ENCODE measurements around the gene MGP.

Gene MGP

GRCh38 chr12:14915736-14916135 lies 30.1 kb upstream of the MGP start:
- H3K4me3 ChIP-seq (replicated peaks; ENCODE audit: low read depth, low read length) = no peak overlapping the region
- TF ChIP-seq, protein P1, sequence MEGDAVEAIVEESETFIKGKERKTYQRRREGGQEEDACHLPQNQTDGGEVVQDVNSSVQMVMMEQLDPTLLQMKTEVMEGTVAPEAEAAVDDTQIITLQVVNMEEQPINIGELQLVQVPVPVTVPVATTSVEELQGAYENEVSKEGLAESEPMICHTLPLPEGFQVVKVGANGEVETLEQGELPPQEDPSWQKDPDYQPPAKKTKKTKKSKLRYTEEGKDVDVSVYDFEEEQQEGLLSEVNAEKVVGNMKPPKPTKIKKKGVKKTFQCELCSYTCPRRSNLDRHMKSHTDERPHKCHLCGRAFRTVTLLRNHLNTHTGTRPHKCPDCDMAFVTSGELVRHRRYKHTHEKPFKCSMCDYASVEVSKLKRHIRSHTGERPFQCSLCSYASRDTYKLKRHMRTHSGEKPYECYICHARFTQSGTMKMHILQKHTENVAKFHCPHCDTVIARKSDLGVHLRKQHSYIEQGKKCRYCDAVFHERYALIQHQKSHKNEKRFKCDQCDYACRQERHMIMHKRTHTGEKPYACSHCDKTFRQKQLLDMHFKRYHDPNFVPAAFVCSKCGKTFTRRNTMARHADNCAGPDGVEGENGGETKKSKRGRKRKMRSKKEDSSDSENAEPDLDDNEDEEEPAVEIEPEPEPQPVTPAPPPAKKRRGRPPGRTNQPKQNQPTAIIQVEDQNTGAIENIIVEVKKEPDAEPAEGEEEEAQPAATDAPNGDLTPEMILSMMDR (IDR thresholded peaks at IDR 0.05; ENCODE audit: low read depth, low read length, missing control alignments) = no peak
- no peak for DNase-seq (ENCODE audit: extremely low read depth, low read depth)

- DNase-seq (ENCODE audit: extremely low read depth, low read depth) = no peak
Observed at GRCh38 chr12:14913381-14913781, 27.7 kb upstream of the MGP start.

GRCh38 chr12:14911131-14911530 lies 25.5 kb upstream of the MGP start:
- no peak for DNase-seq (ENCODE audit: extremely low read depth, low read depth)
- TF ChIP-seq, protein P1 (IDR thresholded peaks at IDR 0.05; ENCODE audit: low read depth, low read length, missing control alignments) = no peak

More at GRCh38 chr12:14913381-14913781, 27.7 kb upstream of the MGP start:
- TF ChIP-seq, protein P1 (IDR thresholded peaks at IDR 0.05; ENCODE audit: low read depth, low read length, missing control alignments) = no peak
- H3K4me3 ChIP-seq (replicated peaks; ENCODE audit: low read depth, low read length) = no peak overlapping the region

DNA sequence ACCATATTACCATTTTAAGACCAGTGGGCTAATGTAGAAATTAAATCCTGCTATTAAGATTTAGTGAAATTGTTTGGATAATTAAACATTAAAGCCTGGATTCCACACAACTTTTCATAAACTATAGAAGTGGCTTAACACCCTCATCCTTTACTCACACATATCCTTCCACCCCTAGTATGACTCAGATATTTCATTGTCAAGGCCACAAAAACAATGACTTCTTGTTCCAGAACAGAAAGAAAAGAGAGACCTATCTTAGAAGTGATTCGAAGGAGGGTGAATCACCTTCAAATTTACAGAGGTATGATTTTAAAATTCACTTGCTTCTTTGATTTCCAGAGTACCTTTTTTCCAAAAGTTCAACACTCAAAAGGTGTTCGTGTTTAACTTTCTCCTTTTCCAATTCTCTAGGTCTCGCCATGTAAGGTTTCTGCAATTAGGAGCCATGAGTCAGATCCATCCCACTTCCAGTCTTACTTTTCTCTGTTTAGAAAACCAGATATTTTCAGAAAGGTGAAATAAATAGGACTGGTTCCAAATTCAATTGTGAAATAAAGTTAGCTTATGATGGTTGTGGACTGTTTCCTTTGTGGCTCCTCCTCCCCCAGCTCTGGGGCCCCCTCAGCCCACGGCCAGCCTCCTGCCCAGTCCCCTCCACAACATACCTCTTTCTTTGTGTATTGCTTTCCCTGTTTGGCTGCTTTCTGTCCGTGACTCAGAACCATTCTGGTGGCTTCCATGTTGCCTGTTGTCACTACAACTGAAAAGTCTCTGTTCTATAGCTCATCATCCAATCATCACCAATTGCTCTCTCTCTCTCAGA lies 24.6 kb upstream of the MGP start:
- no peak overlapping the region for H3K4me3 ChIP-seq (replicated peaks; ENCODE audit: low read depth, low read length)
- TF ChIP-seq, protein P1 (IDR thresholded peaks at IDR 0.05; ENCODE audit: low read depth, low read length, missing control alignments) = no peak
- no peak for DNase-seq (ENCODE audit: extremely low read depth, low read depth)

More at GRCh38 chr12:14911131-14911530, 25.5 kb upstream of the MGP start:
- H3K4me3 ChIP-seq (replicated peaks; ENCODE audit: low read depth, low read length) = no peak overlapping the region

- DNase-seq (ENCODE audit: extremely low read depth, low read depth) = no peak
- no peak overlapping the region for H3K4me3 ChIP-seq (replicated peaks; ENCODE audit: low read depth, low read length)
- TF ChIP-seq, protein P1 (IDR thresholded peaks at IDR 0.05; ENCODE audit: low read depth, low read length, missing control alignments) = no peak
Observed at GRCh38 chr12:14907953-14908352, 22.3 kb upstream of the MGP start.

DNA sequence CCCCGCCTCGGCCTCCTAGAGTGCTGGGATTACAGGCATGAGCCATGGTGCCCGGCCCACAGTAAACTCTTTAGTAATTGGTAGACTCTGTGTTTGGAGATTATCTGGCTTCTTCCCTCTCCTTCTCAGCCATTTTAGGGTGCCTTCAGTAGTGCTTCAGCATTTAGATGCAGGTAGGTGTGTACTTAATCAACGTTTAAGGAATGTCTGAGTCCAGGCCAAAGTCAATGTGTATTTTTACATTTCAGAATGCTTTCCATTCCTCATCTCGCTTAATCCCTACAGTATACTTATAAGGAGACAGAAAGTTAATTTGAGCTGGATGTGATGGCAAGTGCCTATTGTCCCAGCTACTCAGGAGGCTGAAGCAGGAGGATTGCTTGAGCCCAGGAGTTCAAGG lies 20.5 kb upstream of the MGP start:
- TF ChIP-seq, protein P1 (IDR thresholded peaks at IDR 0.05; ENCODE audit: low read depth, low read length, missing control alignments) = no peak
- DNase-seq (ENCODE audit: extremely low read depth, low read depth) = no peak
- no peak overlapping the region for H3K4me3 ChIP-seq (replicated peaks; ENCODE audit: low read depth, low read length)

Data from HFF-Myc (cell line).